LNCAP (cell line): ENCODE measurements around the gene PKNOX2.

Source experiments
- TF ChIP-seq, protein P1 (sequence below): fragments of 450-650 bp; IDR thresholded peaks from 2 replicates; pipeline ENCODE4 v1.5.1; 2017; ENCODE audit warnings: mild to moderate bottlenecking

PKNOX2 gene

DNA sequence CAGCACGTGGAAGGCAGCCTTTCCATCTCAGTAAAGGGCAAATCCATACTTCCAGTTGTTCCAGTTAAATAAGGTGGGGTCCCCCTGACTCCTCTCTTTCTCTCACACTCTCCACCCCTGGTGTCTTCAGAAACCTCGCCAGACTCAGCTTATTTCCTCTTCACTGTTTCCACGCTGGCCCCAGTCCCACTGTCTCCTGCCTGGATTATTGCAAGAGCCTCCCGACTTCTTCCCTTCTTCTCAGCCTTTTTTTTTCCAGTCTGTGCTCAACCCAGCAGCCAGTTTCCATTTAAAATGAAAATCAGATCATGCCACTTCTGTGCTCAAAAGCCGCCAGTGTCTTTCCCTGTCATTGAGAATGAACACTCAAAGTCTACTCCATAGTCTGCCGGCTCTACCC, 131.4 kb downstream of the PKNOX2 start:
- TF ChIP-seq, protein P1, sequence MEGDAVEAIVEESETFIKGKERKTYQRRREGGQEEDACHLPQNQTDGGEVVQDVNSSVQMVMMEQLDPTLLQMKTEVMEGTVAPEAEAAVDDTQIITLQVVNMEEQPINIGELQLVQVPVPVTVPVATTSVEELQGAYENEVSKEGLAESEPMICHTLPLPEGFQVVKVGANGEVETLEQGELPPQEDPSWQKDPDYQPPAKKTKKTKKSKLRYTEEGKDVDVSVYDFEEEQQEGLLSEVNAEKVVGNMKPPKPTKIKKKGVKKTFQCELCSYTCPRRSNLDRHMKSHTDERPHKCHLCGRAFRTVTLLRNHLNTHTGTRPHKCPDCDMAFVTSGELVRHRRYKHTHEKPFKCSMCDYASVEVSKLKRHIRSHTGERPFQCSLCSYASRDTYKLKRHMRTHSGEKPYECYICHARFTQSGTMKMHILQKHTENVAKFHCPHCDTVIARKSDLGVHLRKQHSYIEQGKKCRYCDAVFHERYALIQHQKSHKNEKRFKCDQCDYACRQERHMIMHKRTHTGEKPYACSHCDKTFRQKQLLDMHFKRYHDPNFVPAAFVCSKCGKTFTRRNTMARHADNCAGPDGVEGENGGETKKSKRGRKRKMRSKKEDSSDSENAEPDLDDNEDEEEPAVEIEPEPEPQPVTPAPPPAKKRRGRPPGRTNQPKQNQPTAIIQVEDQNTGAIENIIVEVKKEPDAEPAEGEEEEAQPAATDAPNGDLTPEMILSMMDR = no peak

DNA sequence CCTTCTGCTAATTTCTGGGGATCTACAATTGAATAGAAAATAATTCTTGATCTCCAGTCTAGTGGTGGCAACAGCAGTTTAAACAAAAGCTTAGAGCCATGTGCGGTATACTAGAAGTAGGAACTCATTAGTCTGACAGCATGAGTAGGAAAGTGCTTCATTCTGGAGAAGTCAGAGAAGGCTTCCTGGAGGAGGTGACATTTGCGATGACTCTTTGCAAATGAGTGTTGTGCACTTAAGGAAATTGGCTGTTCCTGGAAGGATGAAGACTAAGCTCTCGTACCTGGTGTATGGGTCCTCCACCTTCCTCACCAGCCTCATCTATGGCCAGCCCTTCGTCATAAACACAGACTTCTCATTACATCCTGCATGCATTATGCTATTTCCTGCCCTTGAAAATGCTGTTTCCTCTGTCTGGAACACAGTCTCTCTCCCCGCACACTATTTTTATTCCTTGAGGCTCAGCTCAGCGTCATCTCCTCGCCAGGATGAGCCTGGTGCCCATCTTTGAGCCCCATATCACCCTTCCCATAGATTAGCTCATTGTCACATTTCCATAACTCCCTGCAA, 132.9 kb downstream of the PKNOX2 start:
- TF ChIP-seq, protein P1 = no peak

DNA sequence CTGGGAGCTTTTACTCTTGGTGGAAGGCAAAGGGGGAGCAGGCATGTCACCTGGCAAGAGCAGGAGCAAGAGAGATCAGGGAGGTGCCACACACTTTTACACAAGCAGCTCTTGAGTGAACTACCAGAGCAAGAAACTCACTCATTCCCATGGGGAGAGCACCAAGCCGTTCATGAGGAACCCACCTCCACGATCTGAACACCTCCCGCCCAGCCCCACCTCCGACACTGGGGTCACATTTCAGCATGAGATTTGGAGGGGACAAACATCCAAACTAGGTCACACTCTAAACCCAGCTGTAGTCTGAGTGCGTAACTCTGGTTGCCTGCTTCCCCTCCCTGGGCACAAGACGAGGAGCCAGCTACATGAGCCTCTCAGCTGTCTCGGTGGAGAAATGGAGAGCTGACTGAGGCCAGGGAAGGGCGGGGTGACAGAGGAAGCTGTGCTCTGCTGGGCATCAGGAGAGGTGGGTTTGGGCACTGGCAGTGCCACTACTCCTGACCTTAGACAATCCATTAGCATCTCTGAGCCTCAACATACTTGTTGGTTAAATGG, 134.6 kb downstream of the PKNOX2 start:
- TF ChIP-seq, protein P1 = no peak

DNA sequence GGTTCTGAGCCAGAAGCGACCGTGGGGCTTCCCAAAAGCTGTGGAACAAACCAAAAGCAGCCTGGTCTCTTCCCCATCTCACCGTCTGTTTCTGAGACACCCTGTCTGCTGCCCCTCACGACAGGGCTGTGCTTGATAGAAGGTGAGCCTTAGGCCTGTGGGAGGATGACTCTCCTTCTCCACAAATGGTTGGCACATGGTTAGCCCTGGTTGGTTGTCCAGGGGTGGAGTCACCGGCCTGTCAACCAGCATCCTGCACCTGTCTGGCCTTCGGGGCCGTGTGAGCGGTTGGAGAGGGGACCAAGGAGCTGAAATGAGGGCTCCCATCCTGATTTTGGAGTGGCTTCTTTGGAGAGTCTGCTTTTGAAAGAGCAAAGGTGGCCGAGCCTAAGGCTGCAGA, 135.3 kb downstream of the PKNOX2 start:
- TF ChIP-seq, protein P1 = no peak

DNA sequence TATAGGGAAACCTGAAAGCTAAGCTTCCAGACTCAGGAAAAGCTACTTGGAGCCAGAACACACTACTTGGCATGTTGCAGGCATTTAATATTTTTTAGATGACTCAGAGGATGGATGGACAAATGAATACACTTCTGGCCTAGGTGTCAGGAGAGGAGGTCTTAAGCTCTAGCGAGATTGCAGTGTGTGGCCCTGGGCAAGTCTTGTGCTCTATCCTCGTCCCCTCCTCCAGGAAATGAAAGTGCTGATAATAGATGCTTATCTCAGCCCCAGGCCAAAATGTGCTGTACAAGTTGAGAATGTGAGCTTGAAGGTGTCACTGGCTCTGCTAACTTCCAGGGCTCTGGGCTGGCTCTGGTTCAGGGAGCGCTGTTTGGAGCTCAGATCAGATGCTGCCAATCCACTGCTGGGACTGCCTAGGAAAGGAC, 136.3 kb downstream of the PKNOX2 start:
- TF ChIP-seq, protein P1 = no peak

DNA sequence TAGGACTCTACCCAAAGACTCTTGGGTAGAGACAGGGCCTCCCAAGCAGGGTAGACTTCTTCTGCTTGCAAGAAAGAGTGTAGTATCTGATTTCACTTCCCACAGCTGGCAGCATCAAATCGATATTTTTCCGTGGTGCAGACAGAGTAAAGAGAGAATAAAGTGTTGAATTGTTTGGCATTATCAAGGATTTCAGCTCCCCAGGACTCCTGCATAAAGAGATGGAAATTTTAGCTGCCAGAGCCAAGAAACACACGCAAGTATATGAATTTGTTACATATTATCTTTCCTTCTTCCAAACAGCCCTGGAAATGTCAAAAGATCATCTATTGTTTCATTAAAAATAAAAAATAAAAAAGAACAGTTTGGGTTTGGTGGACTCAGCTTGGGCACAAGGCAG, 136.8 kb downstream of the PKNOX2 start:
- TF ChIP-seq, protein P1 = no peak

DNA sequence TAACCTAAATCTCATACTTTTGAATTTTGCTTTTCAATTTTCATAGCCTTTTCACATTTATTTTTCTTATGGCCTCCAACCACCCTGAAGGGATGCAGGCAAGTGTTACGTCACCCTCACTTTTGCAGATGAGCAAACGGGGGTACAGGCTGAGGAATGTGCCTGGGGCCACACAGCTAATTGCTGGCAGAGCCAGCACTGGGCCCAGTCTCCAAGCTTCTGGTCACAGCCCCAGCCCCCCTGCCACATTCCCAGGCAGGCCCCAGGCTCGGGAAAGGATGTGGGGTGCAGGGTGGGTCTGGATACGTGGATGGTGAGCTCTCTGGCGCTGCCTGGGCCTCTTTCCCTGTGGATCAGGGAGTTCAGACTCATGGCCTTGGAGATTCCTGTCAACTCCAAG, 138.6 kb downstream of the PKNOX2 start:
- TF ChIP-seq, protein P1 = no peak

DNA sequence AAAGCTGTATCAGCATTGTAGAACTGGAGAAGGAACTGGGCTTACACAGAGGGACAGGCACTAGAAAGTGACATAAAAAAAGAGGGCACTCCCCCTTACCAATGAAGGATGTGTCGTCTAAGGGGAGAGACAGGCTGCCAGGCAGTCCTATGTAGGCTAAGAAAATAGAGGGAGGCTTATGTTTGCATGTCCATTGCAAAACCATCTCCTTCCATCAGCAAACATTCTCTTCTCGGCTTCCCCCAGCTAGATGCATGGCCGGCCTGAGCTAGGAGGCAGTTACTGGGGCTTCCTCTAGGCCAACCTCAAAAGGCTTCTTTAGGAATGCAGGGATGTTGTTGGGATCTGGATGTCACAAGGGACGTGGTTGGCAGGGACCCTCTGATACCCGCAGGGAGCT, 139.1 kb downstream of the PKNOX2 start:
- TF ChIP-seq, protein P1 = no peak
